GM18868 (cell line): ENCODE results near the gene SOX1.

Experiments
- ATAC-seq: cut with Tn5 transposase; IDR thresholded peaks from one replicate; pipeline ENCODE4 v1.9.1; 2021; ENCODE audit warnings: mild to moderate bottlenecking, moderate library complexity; ENCODE audit not compliant: unreplicated experiment

The SOX1 gene

DNA sequence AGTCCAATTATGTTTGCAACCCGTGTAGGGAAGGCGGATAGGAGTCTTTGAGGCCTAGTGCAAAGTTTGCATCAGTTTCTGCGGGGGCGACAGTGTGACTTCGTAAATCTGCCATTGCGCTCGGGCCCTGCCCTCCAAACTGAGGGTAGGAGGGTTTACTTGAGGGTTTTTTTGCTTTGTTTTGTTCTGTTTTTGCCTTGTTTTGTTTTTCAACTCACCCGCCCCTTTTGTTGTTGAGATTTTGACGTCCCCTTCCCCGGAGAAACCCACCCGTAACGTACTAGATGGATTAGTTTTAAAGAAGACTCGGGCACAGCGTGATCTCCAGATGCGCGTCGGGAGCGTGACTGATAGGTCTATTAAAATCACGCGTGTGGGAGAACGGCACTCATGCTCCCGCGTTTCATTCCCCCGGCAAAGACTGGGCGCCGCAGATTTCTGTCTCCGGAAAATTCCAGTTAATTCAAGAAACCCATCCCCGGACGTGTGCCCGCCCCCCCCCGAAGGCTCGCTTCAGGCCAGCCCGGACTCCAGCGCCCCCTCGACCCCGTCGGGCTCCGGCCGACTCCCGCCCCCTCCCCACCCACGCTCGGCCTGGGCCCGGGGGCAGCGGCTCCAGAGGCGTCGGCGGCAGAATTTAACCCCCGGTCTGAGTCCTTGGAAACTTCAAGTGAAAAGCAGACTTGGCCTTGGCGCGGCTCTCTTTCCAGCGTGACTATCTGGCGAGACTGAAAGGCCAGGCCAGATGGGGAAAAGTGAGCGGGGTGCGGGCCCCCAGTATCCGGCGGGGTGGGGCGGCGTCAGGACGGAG, 5.0 kb downstream of the SOX1 start:
- no peak for ATAC-seq

DNA sequence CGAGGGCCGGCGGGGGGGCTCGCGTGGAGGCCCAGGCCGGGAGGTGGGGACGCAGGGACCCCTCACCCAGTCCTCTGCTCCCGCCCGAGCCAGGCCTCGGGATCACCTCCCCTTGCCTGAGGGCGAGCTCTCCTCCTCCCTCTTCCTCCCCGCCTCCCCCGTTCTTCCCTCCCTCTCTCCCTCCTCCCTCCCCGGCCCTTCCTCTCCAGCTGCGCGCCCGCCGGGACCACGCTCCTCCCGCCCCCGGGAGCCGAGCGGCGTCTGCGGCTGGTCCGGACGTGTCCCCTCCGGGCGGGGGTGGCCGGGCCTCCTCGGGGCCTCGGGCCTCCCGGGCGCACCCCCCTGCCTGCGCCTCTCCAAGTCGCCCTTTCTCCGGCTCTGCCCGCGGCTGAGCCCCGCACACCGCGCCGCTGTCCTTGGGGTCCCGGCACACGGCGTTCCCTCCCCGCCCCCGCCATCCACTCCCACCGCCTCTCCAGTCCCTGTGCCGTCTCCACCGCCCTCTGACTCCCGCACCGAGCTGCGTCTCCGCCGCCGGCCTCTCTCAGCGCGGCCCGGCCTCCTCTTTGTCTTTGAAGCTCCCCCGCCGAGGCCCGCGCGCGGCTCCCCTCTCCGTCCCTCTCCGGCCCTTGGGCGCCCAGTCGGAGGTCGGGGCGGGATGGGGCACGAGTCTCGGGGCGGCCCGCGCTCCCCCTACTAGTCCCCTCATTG, 5.7 kb downstream of the SOX1 start:
- no peak for ATAC-seq

GRCh38 chr13:112073245-112074138, 6.5 kb downstream of the SOX1 start:
- ATAC-seq, result no peak

- ATAC-seq, result no peak
Measured at GRCh38 chr13:112074139-112074865, 7.4 kb downstream of the SOX1 start.

GRCh38 chr13:112077729-112078128, 10.8 kb downstream of the SOX1 start:
- no peak for ATAC-seq

DNA sequence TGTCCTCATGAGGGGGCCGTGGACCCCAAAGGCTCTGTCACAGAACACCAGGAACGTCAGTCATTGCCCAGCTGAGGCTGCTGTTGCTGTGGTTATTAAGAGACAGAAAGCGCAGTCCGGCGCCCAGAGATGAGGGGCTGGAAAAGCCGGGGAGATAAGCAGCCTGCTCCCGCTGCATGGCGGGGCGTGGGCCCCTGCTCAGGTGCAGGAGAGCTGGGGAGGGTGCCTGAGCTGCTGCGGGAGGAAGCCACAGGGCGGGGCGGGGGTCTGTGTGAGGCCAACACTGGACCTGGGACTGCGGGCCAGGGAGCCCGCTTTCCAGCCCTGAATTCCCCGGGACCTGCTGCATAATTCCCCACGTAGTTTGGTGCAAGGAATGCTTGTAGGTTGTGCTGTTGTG, 11.3 kb downstream of the SOX1 start:
- no peak for ATAC-seq

DNA sequence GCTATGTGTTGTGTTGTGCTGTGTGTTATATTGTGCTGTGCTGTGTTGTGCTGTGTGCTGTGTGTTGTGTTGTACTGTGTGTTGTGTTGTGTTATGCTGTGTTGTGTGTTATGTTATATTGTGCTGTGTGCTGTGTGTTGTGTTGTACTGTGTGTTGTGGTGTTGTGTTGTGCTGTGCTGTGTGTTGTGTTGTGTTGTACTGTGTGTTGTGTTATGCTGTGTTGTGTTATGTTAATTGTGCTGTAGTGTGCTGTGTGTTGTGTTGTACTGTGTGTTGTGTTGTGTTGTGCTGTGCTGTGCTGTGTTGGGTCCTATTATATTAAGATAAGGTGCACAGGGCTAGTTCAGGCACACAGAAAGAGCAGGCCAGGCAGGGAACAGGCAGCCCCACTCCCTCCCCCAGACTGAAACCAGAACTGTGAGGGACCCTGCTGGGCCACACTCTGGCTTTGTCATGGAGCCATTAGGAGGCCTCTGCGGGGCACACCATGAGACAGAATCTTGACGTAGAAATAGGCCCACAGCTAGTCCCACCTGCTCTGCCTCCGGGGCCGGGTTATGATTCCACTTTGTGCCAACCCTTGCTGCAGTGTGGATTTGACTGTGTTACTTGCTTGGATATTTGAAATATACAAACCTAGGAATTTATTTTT, 12.1 kb downstream of the SOX1 start:
- no peak for ATAC-seq

- ATAC-seq, result no peak
Measured at GRCh38 chr13:112079696-112080095, 12.7 kb downstream of the SOX1 start.

DNA sequence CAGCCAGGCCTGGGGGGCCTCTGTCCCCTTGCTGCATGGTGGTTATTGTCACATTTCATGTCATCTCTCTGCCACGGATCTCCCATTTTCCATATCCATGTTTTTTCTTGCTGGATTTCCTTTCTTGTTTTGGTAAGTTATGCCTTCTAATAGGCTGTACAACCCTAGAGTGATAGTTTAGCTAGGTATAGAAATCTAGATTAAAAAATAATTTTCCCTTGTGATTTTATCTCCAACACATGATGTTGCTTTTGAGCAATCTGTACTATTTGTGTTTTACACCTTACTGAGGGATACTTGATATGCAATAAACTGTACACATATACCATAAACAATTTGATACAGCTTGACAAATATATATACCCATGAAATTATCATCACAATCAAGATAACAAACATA, 17.0 kb downstream of the SOX1 start:
- no peak for ATAC-seq

- ATAC-seq, result no peak
Measured at GRCh38 chr13:112092453-112092852, 25.5 kb downstream of the SOX1 start.

- no peak for ATAC-seq
Measured at GRCh38 chr13:112095354-112095753, 28.4 kb downstream of the SOX1 start.

- ATAC-seq, result no peak
Measured at GRCh38 chr13:112096959-112097358, 30.0 kb downstream of the SOX1 start.

DNA sequence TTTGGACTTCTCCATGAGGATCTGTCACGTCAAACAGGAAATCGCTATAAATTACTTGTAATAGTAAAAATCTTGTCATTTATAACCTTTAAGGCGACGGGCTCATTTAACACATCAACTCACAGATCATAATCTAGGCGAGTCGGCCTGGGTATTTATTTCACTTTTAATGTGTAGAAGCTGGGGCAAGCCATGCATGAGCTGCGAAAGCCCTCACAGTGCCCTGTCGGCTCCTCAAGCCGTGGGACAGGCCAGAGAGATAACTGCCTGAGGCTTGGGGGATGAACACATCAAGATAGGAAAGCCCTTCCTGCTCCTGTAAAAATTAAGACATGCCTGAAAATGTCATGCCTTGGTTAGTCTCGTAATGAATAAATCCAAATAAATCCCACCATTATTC, 30.8 kb downstream of the SOX1 start:
- ATAC-seq, result no peak

- no peak for ATAC-seq
Measured at GRCh38 chr13:112098699-112099098, 31.8 kb downstream of the SOX1 start.

- no peak for ATAC-seq
Measured at GRCh38 chr13:112101360-112101930, 34.5 kb downstream of the SOX1 start.

GRCh38 chr13:112102243-112102642, 35.3 kb downstream of the SOX1 start:
- no peak for ATAC-seq

- ATAC-seq, result no peak
Measured at GRCh38 chr13:112103260-112103838, 36.4 kb downstream of the SOX1 start.

DNA sequence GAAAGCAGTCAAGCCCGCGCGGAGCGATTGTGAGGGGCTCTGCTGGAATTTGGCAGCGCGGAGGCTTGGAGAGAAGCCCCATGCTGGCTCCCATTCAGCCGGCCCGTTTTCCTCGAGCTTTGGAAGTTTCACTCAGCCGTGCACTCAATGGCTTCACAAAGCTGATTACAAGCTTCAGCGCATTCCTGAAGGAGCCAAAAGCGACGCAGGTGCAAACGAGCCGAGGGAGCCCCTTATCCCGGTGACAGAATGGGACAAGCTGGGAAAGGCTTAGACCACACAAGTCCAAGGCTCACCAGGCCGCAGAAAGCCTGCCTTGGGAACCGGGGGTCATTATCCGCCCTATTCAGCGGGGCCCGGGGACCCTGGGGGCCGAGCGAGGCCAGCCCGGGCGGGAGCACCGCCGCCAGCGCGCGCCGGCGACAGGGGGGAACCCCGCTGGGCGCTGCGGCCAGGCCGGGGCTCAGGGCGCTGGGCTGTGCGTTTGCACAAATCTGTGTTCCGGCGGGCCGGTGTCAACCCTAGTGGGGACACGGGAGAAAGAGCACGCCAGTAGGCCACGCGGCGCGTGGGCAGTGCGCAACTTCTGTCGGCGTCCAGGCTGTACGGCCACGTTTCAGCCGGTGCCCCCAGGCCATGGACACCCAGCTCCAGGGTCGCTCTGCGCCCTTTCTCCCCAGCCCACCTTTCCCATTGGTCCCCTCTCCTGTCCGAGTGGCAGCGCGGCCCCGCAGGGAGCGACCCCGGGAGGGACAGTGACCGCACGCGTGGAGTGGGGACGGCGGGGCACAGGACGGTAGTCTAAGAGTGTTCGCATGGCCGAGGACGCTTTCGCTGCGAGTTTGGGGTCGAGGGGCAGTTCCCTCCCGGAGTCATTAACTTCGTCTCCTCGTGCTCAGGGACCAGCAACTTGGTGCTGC, 37.3 kb downstream of the SOX1 start:
- no peak for ATAC-seq

GRCh38 chr13:112104881-112105234, 37.9 kb downstream of the SOX1 start:
- no peak for ATAC-seq
